GM12865 (cell line): ENCODE results near the gene CYP2B6.
"Not testable (repeated sequence)": the region's sequence is repeated elsewhere in the genome, so short reads cannot be mapped to it uniquely, and the experiment has no call there.

ENCODE experiments used
- DNase-seq: peaks from one replicate; pipeline ENCODE4 v3.0.0; 2010; ENCODE audit warnings: low read depth
- H3K4me3 ChIP-seq: 2 replicates; pipeline ENCODE4 v1.5.1; 2011; ENCODE audit warnings: mild to moderate bottlenecking, low read depth, low read length, control low read depth
- TF ChIP-seq, protein P1 (sequence below): IDR thresholded peaks from 2 replicates; pipeline ENCODE4 v1.5.1; 2011; ENCODE audit warnings: low read length, control low read depth, low read depth, inconsistent platforms; ENCODE audit not compliant: insufficient read depth; ENCODE audit errors: missing control alignments

The CYP2B6 gene

DNA sequence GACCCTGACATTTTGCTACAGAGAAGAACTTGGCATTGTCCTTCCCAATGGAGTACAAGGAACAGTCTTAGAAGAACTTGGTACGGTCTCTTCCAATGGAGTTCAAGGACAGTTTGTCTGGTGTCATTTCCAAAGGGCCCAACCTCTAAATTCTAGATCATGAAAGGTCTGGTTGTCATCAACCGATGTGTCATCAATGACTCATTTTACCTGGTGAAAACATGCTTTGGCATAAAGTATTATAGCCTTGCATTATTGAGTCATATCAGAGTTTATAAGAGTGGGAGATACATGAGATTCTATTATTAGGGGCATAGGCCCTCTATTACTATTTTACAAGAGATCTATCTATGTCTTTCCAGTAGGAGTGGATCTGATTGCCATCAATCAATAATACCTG is 4.3 kb downstream of the CYP2B6 start:
- DNase-seq = no peak
- H3K4me3 ChIP-seq = no peak overlapping the region
- TF ChIP-seq, protein P1, sequence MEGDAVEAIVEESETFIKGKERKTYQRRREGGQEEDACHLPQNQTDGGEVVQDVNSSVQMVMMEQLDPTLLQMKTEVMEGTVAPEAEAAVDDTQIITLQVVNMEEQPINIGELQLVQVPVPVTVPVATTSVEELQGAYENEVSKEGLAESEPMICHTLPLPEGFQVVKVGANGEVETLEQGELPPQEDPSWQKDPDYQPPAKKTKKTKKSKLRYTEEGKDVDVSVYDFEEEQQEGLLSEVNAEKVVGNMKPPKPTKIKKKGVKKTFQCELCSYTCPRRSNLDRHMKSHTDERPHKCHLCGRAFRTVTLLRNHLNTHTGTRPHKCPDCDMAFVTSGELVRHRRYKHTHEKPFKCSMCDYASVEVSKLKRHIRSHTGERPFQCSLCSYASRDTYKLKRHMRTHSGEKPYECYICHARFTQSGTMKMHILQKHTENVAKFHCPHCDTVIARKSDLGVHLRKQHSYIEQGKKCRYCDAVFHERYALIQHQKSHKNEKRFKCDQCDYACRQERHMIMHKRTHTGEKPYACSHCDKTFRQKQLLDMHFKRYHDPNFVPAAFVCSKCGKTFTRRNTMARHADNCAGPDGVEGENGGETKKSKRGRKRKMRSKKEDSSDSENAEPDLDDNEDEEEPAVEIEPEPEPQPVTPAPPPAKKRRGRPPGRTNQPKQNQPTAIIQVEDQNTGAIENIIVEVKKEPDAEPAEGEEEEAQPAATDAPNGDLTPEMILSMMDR = no peak

DNA sequence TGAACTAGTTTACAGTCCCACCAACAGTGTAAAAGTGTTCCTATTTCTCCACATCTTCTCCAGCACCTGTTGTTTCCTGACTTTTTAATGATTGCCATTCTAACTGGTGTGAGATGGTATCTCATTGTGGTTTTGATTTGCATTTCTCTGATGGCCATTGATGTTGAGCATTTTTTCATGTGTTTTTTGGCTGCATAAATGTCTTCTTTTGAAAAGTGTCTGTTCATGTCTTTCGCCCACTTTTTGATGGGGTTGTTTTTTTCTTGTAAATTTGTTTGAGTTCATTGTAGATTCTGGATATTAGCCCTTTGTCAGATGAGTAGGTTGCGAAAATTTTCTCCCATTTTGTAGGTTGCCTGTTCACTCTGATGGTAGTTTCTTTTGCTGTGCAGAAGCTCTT is 7.9 kb downstream of the CYP2B6 start:
- DNase-seq, H3K4me3 ChIP-seq: not testable (repeated sequence)

DNA sequence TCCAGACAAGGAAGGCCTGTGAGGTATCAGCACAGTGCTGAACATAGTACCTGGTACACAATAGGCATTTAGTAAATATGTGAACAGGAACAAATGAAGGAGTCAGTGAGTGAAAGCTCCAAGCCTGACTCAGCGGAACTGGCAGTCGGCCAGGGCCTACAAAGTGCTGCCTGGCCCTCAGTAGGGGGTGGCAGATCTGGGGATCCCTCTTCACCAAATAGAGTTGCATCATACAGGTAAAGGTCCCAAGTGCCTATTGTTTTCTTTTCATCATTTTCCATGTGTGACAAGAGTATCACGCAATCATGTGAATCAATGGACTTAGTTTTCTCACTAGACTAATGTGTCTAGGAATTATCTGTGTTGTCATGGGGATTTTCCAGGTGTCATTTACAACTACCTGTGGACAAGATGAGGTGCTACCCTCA is 9.2 kb downstream of the CYP2B6 start:
- no peak overlapping the region for H3K4me3 ChIP-seq
- TF ChIP-seq, protein P1 = no peak
- DNase-seq = no peak

DNA sequence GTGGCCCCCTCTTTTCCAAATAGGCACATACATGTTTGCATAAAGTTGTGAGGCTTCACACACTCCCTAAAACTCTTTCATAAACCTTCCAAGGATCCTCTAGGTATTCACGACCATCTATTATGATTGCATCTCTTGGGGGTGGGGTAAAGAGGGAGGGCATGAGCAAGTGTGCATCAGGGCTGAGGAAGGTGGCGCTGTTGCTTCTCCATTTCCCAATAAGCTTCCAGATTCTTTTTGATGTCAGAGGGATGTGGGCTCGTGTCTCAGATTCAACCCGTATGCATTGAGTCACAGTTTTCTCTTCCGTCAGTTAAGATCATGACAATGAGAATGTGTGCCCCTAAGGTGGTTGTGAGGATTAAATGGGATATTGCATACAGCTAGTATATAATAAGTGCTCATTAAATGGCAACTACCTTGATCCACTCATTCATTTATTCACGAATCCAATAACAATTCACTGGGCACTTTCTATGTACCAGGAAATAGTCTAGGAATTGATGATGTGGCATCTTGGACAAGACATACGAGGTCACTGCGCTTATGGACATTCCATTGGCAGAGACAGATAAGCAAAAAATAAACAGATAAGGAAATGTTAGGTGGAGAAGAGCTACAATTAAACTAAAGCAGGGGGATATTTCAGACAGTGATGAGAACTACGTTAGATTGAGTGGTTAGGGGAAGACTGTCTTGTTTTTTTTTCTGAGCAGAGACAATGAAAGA is 10.3 kb downstream of the CYP2B6 start:
- no peak for DNase-seq
- TF ChIP-seq, protein P1 = no peak
- no peak overlapping the region for H3K4me3 ChIP-seq

DNA sequence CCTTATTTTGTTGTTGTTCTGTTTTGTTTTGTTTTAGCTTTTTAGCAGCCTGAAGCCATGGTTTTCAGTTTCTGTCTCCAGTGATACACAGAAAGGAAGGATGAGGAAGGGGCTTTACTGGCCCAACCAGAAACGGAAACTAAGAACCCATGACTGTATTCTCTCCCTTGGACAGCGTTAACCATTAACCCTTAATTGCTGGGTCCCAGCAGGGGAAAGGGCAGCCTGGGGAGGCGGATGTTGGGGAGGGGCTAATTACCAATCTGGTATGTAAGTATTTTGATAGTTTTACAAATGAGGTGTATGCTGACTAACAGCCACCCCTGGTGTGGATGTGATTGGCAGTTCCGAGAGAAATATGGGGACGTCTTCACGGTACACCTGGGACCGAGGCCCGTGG is 12.6 kb downstream of the CYP2B6 start:
- not testable (repeated sequence) for DNase-seq, H3K4me3 ChIP-seq

DNA sequence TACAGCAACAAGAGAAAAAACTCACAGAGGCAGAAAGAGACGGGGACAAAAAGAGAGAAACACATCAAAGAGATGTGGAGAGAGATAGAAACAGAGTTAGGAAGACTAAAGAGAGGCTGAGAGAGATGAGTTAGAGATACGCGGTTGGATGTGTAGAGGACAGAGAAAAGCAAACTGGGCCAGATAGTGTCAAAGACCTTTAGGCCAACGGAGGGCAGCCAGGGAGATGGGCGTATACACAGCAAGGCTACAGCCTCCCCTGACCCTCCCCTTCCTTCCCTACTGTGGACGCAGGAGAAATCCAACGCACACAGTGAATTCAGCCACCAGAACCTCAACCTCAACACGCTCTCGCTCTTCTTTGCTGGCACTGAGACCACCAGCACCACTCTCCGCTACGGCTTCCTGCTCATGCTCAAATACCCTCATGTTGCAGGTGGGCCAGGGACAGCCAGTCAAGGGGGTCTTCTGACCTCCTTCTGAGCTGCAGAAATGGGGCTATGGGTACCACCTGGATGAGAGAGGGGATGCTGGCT is 18.7 kb downstream of the CYP2B6 start:
- DNase-seq = no peak
- H3K4me3 ChIP-seq = no peak overlapping the region
- TF ChIP-seq, protein P1 = no peak

DNA sequence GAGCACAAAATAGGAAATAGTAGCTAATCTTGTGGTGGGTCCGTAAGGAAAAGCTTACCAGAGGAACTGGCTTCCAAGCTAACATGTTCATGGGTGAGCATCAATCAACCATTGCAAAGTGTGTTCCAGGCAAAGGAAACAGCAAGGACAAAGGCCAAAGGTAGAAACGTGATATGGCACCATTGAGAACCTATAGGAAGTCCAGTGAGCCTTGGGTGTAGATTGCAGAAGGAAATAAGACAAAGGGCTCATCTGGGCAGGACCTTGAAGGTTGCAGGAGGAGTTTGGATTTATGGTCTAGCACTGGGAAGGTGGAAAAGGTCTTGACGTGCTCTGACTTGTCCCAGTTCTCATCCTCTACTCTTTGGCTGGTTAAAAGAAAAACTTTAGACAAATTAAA is 22.3 kb downstream of the CYP2B6 start:
- H3K4me3 ChIP-seq = no peak overlapping the region
- DNase-seq = no peak
- TF ChIP-seq, protein P1 = no peak

DNA sequence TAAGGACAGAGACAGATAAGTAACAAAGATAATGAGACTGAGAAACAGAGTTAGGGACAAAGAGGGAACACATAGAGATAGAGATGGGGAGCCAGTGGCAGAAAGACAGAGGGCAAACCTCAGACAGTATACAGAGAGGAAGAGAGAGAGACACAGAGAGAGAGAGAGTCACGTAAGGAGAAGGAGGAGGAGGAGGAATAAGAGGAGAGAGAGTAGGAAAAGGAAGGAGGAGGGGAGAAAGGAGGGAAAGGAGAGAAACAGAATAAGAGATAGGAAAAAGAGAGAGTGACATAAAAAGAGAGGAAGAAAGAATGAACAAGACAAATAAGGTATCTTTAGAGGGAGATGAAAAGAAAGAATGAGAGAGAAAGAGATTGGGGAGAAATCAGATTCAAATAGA is 23.6 kb downstream of the CYP2B6 start:
- DNase-seq = no peak
- no peak overlapping the region for H3K4me3 ChIP-seq
- TF ChIP-seq, protein P1 = no peak
